Measurements from ENCODE around the gene COQ5. TPM values are rescaled to one million over a fixed set of nuclear protein-coding genes. Genes with fewer than 3 reads are reported as not detected.
A peak's percentile ranks its signal among the peaks of the same experiment; 100 is the strongest.
"Not testable (repeated sequence)": the region's sequence is repeated elsewhere in the genome, so short reads cannot be mapped to it uniquely, and the experiment has no call there.

COQ5 gene
- total and polyA plus RNA-seq, 9 donors = 20.7 to 34.0 (median 22.7) TPM

DNA sequence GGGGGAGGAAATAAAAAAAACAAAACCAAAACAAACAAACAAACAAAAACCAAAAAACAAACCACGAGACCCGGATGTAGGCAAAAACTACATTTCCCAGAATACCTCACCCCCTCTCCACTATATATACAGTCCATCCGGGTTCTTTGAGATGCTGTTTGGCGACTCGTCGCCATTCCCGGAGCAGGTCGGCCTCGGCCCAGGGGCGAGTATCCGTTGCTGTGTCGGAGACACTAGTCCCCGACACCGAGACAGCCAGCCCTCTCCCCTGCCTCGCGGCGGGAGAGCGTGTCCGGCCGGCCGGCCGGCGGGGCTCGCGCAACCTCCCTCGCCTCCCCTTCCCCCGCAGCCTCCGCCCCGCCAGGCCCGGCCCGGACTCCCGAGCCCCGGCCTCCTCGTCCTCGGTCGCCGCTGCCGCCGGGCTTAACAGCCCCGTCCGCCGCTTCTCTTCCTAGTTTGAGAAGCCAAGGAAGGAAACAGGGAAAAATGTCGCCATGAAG, 5.3 kb upstream of the COQ5 start, which contains the start of gene RNF10:
TSS of gene RNF10 (plus strand) at position 154 of the 500 bp plus-strand sequence. CDS start 456 bp downstream, outside the sequence.
- H3K4me1 ChIP-seq (ENCODE audit: insufficient read depth) = peaks cover 22% of the 10 kb centered on the region
- DNase-seq = peak; percentile 74 to 85 (median 83)
- H3K27ac ChIP-seq = peak within 1 kb of the TSS; percentile 70 to 76
- 0 to 1% (median 0%) methylated on average over 42 to 43 of the region's 43 CpGs for WGBS, 3 donors
- intact Hi-C loops (cut with DNase I) = no loop called here
- peak; percentile 96 for TF ChIP-seq POLR2A (IDR thresholded peaks at IDR 0.05)
- TF ChIP-seq, protein P1, sequence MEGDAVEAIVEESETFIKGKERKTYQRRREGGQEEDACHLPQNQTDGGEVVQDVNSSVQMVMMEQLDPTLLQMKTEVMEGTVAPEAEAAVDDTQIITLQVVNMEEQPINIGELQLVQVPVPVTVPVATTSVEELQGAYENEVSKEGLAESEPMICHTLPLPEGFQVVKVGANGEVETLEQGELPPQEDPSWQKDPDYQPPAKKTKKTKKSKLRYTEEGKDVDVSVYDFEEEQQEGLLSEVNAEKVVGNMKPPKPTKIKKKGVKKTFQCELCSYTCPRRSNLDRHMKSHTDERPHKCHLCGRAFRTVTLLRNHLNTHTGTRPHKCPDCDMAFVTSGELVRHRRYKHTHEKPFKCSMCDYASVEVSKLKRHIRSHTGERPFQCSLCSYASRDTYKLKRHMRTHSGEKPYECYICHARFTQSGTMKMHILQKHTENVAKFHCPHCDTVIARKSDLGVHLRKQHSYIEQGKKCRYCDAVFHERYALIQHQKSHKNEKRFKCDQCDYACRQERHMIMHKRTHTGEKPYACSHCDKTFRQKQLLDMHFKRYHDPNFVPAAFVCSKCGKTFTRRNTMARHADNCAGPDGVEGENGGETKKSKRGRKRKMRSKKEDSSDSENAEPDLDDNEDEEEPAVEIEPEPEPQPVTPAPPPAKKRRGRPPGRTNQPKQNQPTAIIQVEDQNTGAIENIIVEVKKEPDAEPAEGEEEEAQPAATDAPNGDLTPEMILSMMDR (IDR thresholded peaks at IDR 0.05) = no peak
- H3K27me3 ChIP-seq = no peaks in the 10 kb centered on the region
- H3K36me3 ChIP-seq = no peaks in the 10 kb centered on the region
- no peaks in the 10 kb centered on the region for H3K9me3 ChIP-seq
- H3K4me3 ChIP-seq = peak within 1 kb of the TSS; percentile 81

DNA sequence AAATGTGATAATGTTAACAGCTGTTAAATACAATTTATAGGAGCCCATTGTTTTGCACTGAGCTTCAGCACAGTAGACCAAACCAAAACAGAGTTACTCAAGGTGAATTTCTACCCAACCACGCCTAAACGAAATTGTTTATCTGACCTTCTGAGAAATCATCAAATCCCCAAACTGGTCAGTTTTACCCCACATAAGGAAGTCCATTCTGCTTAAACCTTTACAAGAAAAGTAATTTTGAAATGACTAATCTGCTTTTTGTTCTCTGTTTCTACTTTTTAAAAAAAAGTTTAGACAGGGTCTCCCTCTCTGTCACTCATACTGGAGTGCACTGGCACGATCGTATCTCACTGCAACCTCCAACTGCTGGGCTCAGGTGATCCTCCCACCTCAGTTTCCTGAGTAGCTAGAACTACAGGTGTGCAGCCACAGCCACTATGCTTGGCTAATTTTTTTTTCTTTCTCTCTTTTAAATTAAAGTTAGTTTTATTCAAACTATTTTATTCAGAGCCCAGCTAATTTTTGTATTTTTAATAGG, 3.8 kb upstream of the COQ5 start:
- H3K4me1 ChIP-seq (ENCODE audit: insufficient read depth) = peaks cover 18% of the 10 kb centered on the region
- DNase-seq = no peak
- no peak overlapping the region for H3K27ac ChIP-seq
- no peaks in the 10 kb centered on the region for H3K9me3 ChIP-seq
- TF ChIP-seq, protein P1 (IDR thresholded peaks at IDR 0.05) = no peak
- no peak for TF ChIP-seq EP300 (IDR thresholded peaks at IDR 0.05)
- TF ChIP-seq POLR2A (IDR thresholded peaks at IDR 0.05) = no peak
- H3K4me3 ChIP-seq = no peak overlapping the region
- no peaks in the 10 kb centered on the region for H3K27me3 ChIP-seq
- 68 to 78% (median 73%) methylated on average over 4 of the region's 4 CpGs for WGBS, 3 donors
- intact Hi-C loops (cut with DNase I) = no loop called here
- no peaks in the 10 kb centered on the region for H3K36me3 ChIP-seq

DNA sequence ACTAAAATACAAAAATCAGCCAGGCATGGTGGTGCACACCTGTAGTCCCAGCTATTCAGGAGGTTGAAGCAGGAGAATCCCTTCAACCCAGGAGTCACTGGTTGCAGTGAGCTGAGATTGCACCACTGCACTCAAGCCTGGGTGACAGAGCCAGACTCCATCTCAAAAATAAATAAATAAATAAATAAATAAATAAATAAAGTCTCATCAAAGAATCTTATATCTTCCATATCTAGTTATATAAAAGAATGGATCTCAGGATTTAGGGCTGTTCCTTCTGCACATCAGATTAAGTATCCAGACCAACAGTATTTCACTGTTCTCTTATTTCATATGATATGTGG, 1.4 kb upstream of the COQ5 start:
- H3K36me3 ChIP-seq; H3K4me1 ChIP-seq (ENCODE audit: insufficient read depth); H3K9me3 ChIP-seq; H3K27me3 ChIP-seq; intact Hi-C loops (cut with DNase I); H3K27ac ChIP-seq; DNase-seq; H3K4me3 ChIP-seq: not testable (repeated sequence)

DNA sequence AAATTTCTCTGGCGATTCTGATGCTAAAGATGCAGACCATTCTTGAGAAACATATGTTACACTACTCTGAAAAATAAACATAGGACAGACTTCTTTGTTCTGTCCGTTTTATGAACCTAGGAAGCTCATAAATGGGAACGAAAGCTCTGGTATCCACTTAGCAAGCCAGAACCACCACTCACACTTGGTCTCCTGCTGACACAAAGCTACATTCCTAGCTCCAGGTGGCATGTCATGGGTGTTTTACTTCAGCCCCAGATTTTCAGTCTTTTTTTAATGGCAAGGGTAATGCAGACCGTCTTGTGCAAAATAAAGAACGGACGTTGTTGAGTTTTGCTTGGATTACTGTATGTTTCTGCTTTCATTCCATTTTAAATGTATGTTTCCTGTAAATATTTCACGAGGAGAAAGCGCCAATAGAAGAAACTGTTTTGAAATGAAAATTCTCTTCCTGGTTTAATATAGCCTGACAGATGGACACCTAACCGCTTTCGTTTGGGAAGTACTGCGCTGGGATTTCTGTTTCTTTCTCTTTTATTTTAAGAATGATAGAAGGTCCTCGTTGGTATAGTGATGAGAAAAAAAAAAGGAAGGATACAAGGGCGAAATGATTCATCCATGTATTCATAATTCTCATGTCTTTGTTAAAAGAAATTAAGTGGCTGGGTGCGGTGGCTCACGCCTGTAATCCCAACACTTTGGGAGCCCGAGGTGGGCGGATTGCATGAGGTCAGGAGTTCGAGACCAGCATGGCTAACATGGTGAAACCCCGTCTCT, 871 bp upstream of the COQ5 start:
- WGBS, 3 donors = 14 to 38% (median 27%) methylated on average over 19 of the region's 19 CpGs
- Histone ChIP-seq H3K27me3 (no peaks in the 10 kb centered on the region), H3K4me1 (ENCODE audit: insufficient read depth) (peaks cover 4% of the 10 kb centered on the region), H3K27ac (peak overlapping the region; percentile 87 to 88), H3K9me3 (no peaks in the 10 kb centered on the region), H3K4me3 (peak overlapping the region; percentile 88), H3K36me3 (no peaks in the 10 kb centered on the region)
- intact Hi-C loops (cut with DNase I) = no loop called here
- DNase-seq = no peak
- TF ChIP-seq POLR2A (IDR thresholded peaks at IDR 0.05) (no peak), EP300 (IDR thresholded peaks at IDR 0.05) (no peak)
- TF ChIP-seq, protein P1 (IDR thresholded peaks at IDR 0.05) = no peak

DNA sequence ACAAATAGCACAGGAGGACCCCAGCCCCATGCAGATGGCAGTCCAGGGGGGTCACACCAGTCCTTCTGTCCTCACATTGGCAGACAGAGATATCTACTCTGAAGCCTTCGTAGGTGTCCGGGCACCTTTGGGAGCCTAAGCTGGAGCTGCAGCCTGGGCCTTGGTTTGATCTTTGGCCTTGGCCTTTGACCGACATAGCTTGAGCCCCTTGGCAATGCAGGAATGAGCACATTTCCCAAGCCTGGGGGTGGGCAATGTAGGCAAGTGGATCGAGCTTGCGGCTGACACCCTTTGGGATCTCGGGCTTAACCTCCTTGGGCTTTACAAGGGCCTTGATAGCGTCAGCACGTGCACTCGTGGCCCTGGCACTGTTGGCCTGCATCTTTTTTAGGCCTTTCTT, 6.4 kb downstream of the COQ5 start:
- Histone ChIP-seq H3K27ac (no peak overlapping the region), H3K4me1 (ENCODE audit: insufficient read depth) (no peaks in the 10 kb centered on the region), H3K4me3 (no peak overlapping the region), H3K27me3 (no peaks in the 10 kb centered on the region), H3K9me3 (no peaks in the 10 kb centered on the region), H3K36me3 (no peaks in the 10 kb centered on the region)
- TF ChIP-seq, protein P1 (IDR thresholded peaks at IDR 0.05) = no peak
- TF ChIP-seq EP300 (IDR thresholded peaks at IDR 0.05) = no peak
- no peak for TF ChIP-seq POLR2A (IDR thresholded peaks at IDR 0.05)
- no peak for DNase-seq
- intact Hi-C loops (cut with DNase I) = no loop called here
- 88 to 90% (median 88%) methylated on average over 9 of the region's 9 CpGs for WGBS, 3 donors

DNA sequence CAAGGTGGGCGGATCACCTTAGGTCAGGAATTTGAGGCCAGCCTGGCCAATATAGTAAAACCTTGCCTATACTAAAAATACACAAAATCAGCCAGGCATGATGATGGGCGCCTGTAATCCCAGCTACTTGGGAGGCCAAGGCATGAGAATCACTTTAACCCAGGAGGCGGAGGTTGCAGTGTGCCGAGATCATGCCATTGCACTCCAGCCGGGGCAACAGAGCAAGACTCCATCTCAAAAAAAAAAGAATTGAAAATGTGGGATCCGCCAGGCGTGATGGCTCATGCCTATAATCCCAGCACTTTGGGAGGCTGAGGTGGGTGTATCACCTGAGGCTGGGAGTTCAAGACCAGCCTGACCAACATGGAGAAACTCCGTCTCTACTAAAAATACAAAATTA, 9.6 kb downstream of the COQ5 start:
- H3K27me3 ChIP-seq; H3K4me3 ChIP-seq; DNase-seq; H3K27ac ChIP-seq; H3K4me1 ChIP-seq (ENCODE audit: insufficient read depth); H3K9me3 ChIP-seq; intact Hi-C loops (cut with DNase I); H3K36me3 ChIP-seq: not testable (repeated sequence)
- WGBS, 3 donors = 96 to 98% (median 97%) methylated on average over 8 of the region's 8 CpGs
